Astrocyte of the cerebellum (primary cell): ENCODE data around the gene UBL3.

Experiments
- DNase-seq: peaks from one replicate; pipeline ENCODE4 v3.0.0-alpha.2; 2011; ENCODE audit warnings: low read depth
- H3K4me3 ChIP-seq: 2 replicates; pipeline ENCODE4 v1.5.1; 2011; ENCODE audit warnings: mild to moderate bottlenecking, low read depth, low read length, moderate library complexity
- in situ Hi-C: cut with HindIII; loops from 2 replicates; pipeline ENCODE4 v1.10.0; 2017; ENCODE audit warnings: low sequenced_read_pairs
- TF ChIP-seq, protein P1 (sequence below): IDR thresholded peaks from 2 replicates; pipeline ENCODE4 v1.5.1; 2012; ENCODE audit warnings: low read length, low read depth, moderate library complexity, mild to moderate bottlenecking; ENCODE audit errors: missing control alignments

Gene UBL3

DNA sequence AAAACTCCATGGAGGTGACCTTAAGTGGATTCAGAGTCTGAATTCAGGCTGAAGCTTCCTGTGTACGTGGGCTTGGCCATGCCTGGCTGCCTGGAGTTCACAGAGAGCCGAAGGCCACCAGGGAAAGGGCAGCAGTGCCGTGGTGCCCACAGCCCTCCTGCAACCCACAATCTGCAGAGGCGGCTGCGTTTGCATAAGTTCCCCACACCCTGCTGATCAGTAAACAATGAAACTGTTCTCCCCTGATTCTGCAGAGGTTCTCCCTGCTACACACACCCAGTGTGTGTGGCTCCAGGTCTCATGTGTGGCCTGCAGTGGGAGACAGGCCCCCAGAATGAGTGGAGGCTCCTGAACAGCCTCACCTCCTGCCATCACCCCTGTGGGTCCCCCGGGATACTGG lies 128.0 kb downstream of the UBL3 start:
- no peak for DNase-seq
- in situ Hi-C loops = no loop called here
- TF ChIP-seq, protein P1, sequence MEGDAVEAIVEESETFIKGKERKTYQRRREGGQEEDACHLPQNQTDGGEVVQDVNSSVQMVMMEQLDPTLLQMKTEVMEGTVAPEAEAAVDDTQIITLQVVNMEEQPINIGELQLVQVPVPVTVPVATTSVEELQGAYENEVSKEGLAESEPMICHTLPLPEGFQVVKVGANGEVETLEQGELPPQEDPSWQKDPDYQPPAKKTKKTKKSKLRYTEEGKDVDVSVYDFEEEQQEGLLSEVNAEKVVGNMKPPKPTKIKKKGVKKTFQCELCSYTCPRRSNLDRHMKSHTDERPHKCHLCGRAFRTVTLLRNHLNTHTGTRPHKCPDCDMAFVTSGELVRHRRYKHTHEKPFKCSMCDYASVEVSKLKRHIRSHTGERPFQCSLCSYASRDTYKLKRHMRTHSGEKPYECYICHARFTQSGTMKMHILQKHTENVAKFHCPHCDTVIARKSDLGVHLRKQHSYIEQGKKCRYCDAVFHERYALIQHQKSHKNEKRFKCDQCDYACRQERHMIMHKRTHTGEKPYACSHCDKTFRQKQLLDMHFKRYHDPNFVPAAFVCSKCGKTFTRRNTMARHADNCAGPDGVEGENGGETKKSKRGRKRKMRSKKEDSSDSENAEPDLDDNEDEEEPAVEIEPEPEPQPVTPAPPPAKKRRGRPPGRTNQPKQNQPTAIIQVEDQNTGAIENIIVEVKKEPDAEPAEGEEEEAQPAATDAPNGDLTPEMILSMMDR = no peak
- no peak overlapping the region for H3K4me3 ChIP-seq

DNA sequence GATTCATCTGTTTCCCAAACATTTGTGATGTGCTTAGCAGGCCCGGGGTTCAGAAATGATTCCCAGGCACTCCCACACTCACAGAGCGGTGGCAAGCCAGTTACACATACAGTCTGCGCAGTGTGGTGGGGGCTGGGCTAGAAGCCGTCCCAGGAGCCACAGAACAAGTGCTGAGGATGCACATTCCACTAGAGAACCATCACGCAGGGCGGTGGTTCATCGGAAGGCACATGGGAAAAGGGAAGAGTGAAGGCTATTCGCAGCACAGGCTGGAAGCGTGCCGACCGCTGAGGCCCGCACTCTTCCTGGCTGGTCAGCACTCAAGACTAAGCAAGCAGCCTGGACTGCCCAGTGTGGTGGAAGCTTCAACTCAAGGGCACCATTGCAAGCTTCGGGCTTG lies 128.7 kb downstream of the UBL3 start:
- H3K4me3 ChIP-seq = no peak overlapping the region
- TF ChIP-seq, protein P1 = no peak
- DNase-seq = no peak
- in situ Hi-C loops = no loop called here

DNA sequence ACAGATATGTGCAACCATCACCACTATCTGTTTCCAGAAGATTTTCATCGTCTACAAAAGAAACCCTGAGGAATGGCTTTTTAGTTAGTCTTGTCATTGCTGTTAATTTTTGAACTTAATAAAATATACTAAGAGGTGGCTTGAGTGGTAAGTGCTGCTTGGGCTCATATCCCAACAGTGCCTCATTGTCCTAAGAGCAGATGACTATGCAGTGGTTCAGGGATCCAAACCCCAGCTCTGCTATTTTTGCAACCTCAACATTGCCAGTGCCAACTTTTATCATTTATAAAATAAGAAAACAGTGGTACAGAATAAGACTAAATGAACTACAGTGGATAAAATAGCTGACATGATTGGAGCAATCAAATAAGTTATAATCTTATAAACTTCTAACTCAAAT lies 131.7 kb downstream of the UBL3 start:
- no peak overlapping the region for H3K4me3 ChIP-seq
- in situ Hi-C loops = loop anchor here (5.0 kb wide), 1 partner anchor 106 kb away; no protein-coding TSS in a partner anchor
- no peak for DNase-seq
- TF ChIP-seq, protein P1 = no peak

DNA sequence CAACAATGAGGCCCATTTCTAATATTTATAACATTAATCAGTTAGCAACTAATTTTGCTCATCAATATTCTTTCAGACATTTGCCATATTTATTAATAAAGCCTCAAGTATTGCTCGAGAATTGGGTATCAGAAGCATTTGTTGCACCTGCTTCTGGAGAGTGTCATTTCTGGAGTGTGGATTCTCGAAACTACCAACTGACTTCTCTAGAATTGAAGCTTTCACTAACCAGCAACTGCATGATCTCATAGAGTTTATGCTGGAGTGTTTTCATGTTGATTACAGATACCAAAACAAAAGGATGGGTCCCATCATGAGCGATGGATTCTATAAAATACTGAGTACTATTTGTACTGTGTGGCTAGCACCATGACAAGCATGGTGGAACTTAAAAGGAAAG lies 133.9 kb downstream of the UBL3 start:
- no peak overlapping the region for H3K4me3 ChIP-seq
- TF ChIP-seq, protein P1 = no peak
- no peak for DNase-seq
- in situ Hi-C loops = loop anchor here (5.0 kb wide), 1 partner anchor 104 kb away; no protein-coding TSS in a partner anchor
